ENCODE measurements around the gene SFTPB. TPM values are rescaled to one million over a fixed set of nuclear protein-coding genes. Genes with fewer than 3 reads are reported as not detected.

SFTPB gene
- total RNA-seq, 6 experiments from 2014 or later, result 0.06 to 1.1 (median 0.79) TPM; not detected in 2

- DNase-seq (no peak), ATAC-seq (no peak)
- Histone ChIP-seq H3K27ac (no peak overlapping the region), H3K36me3 (peaks cover 0 to 60% (median 29%) of the 10 kb centered on the region in 4 donors), H3K4me3 (no peak overlapping the region), H3K9me3 (no peaks in the 10 kb centered on the region), H3K27me3 (no peaks in the 10 kb centered on the region), H3K4me1 (peaks cover 0 to 4% (median 0%) of the 10 kb centered on the region in 4 donors)
- TF ChIP-seq, protein P1, sequence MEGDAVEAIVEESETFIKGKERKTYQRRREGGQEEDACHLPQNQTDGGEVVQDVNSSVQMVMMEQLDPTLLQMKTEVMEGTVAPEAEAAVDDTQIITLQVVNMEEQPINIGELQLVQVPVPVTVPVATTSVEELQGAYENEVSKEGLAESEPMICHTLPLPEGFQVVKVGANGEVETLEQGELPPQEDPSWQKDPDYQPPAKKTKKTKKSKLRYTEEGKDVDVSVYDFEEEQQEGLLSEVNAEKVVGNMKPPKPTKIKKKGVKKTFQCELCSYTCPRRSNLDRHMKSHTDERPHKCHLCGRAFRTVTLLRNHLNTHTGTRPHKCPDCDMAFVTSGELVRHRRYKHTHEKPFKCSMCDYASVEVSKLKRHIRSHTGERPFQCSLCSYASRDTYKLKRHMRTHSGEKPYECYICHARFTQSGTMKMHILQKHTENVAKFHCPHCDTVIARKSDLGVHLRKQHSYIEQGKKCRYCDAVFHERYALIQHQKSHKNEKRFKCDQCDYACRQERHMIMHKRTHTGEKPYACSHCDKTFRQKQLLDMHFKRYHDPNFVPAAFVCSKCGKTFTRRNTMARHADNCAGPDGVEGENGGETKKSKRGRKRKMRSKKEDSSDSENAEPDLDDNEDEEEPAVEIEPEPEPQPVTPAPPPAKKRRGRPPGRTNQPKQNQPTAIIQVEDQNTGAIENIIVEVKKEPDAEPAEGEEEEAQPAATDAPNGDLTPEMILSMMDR (IDR thresholded peaks at IDR 0.05), result no peak
- no peak for TF ChIP-seq POLR2A (IDR thresholded peaks at IDR 0.05)
- WGBS (ENCODE audit: insufficient coverage, low coverage, low lambda C conversion rate, missing lambda C conversion rate), result 96% methylated on average over 4 of the region's 4 CpGs
- intact Hi-C loops (cut with DNase I), result no loop called here
Measured at GRCh38 chr2:85650456-85650855, 17.5 kb downstream of the SFTPB start.

DNA sequence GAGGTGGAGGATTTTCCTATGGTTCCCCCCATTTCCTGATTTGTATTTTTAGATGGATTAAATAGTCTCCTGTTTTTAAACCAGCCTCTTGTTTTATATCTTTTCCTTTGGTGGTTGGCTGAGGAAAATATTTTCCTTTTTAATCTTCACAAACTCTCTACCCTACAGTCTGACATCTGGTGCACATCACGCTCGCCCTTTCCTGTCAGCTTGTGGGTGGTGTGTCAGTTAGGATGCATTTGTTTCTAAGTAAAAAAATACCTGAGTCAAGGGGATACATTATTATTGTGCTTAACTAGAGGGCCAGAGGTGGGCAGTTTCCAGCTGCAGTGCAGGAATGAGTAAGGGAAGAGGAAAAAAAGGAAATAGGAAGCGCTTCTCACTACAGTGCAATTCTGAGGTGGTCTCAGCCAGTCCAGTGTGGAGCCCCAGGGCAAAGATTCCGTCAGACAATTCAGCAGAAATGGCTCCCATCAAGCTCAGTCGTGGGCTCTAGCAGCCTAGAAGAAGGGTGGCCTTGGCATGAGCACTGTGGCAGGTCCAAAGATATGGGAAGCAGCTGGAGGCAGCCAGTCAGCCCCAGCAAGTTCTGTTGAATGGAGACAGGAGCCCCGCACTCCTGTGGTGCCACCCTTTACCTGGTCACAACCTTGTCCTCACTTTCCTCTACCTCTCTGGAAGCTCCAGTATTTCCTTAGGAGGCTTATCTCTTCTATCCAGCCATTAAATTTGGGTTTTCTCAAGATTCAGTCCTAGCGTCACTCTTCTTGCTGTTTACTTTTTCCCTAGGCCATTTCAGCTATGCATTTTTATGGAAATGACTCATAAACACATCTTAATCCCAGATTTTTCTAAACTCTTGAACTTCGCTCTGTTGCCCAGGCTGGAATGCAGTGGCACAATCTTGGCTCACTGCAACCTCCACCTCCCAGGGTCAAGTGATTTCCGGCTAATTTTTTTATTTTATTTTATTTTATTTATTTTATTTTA, 18.5 kb downstream of the SFTPB start:
- Histone ChIP-seq H3K36me3 (peaks cover 0 to 69% (median 35%) of the 10 kb centered on the region in 4 donors), H3K4me1 (peaks cover 0 to 4% (median 0%) of the 10 kb centered on the region in 4 donors), H3K27me3 (no peaks in the 10 kb centered on the region), H3K27ac (no peak overlapping the region), H3K9me3 (no peaks in the 10 kb centered on the region), H3K4me3 (no peak overlapping the region)
- DNase-seq (no peak), ATAC-seq (no peak)
- intact Hi-C loops (cut with DNase I), result no loop called here
- TF ChIP-seq, protein P1 (IDR thresholded peaks at IDR 0.05), result no peak
- no peak for TF ChIP-seq POLR2A (IDR thresholded peaks at IDR 0.05)
- 81% methylated on average over 8 of the region's 9 CpGs for WGBS (ENCODE audit: insufficient coverage, low coverage, low lambda C conversion rate, missing lambda C conversion rate)

- Histone ChIP-seq H3K9me3 (no peaks in the 10 kb centered on the region), H3K27me3 (no peaks in the 10 kb centered on the region), H3K4me3 (no peak overlapping the region), H3K36me3 (peaks cover 0 to 77% (median 41%) of the 10 kb centered on the region in 4 donors), H3K27ac (no peak overlapping the region), H3K4me1 (peaks cover 0 to 4% (median 0%) of the 10 kb centered on the region in 4 donors)
- intact Hi-C loops (cut with DNase I), result no loop called here
- ATAC-seq (peak in 3 of 4 donors; percentile 25 to 42 (median 40)), DNase-seq (no peak)
- WGBS (ENCODE audit: insufficient coverage, low coverage, low lambda C conversion rate, missing lambda C conversion rate), result 75% methylated on average over 1 of the region's 2 CpGs
- TF ChIP-seq, protein P1 (IDR thresholded peaks at IDR 0.05), result peak; percentile 15 to 34 (median 22)
- no peak for TF ChIP-seq POLR2A (IDR thresholded peaks at IDR 0.05)
Measured at GRCh38 chr2:85648619-85649018, 19.4 kb downstream of the SFTPB start.

DNA sequence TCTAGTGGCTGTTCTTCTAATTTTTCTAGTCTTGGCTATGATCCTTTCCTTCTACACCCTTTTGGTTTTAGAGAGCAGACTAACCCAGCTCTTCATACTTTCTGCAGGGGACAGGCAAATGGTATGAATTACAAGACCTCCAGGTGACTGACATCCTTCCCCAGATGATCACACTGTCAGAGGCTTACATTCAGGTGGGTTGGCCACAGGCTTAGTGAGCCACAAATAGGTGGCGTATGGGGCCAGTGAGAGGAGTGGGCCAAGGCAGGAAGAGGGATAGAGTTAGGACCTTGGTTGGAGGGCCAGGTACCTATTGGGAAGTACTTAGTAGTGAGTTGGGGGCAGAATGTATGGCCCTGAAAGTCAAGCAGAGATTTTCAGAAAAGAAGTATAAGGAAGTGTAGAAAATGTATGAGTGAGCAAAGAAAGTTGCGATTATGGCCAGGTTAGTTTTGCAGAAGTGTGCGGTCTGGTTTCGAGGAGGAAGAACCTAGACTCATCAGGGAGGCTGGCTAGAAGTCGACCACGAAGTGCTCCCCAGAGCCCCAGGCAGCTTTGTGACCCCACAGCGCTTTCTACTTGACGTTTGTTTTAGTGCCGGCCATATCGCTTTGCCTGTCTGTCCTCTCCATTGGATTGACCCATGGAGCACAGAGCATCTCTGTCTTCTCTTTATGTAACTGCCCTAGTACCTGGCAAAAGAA, 20.0 kb downstream of the SFTPB start:
- TF ChIP-seq, protein P1 (IDR thresholded peaks at IDR 0.05), result no peak
- TF ChIP-seq POLR2A (IDR thresholded peaks at IDR 0.05), result no peak

More for the DNA sequence above, 20.0 kb downstream of the SFTPB start:
- H3K27me3 ChIP-seq, result no peaks in the 10 kb centered on the region
- ATAC-seq (no peak), DNase-seq (no peak)
- no peak overlapping the region for H3K4me3 ChIP-seq
- intact Hi-C loops (cut with DNase I), result no loop called here
- H3K4me1 ChIP-seq, result peaks cover 0 to 4% (median 0%) of the 10 kb centered on the region in 4 donors
- WGBS (ENCODE audit: insufficient coverage, low coverage, low lambda C conversion rate, missing lambda C conversion rate), result 67% methylated on average over 5 of the region's 10 CpGs
- peaks cover 0 to 81% (median 41%) of the 10 kb centered on the region in 4 donors for H3K36me3 ChIP-seq
- H3K9me3 ChIP-seq, result no peaks in the 10 kb centered on the region
- H3K27ac ChIP-seq, result no peak overlapping the region
